Spleen (tissue), 11 donors: ENCODE results near the gene MSI2. TPM values are rescaled to one million over a fixed set of nuclear protein-coding genes. Genes with fewer than 3 reads are reported as not detected.

ENCODE experiments used
- DNase-seq: peaks from one replicate; pipeline ENCODE4 v3.0.0-alpha.2; 2020
- H3K27ac ChIP-seq, 8 donors: fragments of 200-600 bp; sonication (generic) in 7 of 8; 1 replicate in 4 of 8; 2 replicates in 4 of 8; pipeline versions ENCODE4 v1.5.0 to v1.8.0; 2016 to 2021; ENCODE audit warnings: inconsistent platforms in 4 of 8, mild to moderate bottlenecking in 4 of 8, moderate library complexity in 1 of 8
- H3K27me3 ChIP-seq, 7 donors: fragments of 200-600 bp; sonication (generic) in 6 of 7; replicated peaks in 1 of 7; 1 replicate in 4 of 7; 2 replicates in 3 of 7; pipeline versions ENCODE4 v1.5.0 to v1.8.0; 2016 to 2021; ENCODE audit warnings: inconsistent platforms in 3 of 7, mild to moderate bottlenecking in 1 of 7
- H3K36me3 ChIP-seq, 6 donors: fragments of 200-600 bp; sonication (generic) in 5 of 6; 1 replicate in 4 of 6; 2 replicates in 2 of 6; pipeline versions ENCODE4 v1.5.0 to v1.8.0; 2016 to 2021; ENCODE audit warnings: inconsistent platforms in 2 of 6
- H3K4me1 ChIP-seq, 6 donors: fragments of 200-600 bp; sonication (generic) in 5 of 6; 1 replicate in 3 of 6; 2 replicates in 3 of 6; pipeline versions ENCODE4 v1.5.0 to v1.8.0; 2016 to 2021; ENCODE audit warnings: inconsistent platforms in 3 of 6
- H3K4me3 ChIP-seq, 8 donors: fragments of 200-600 bp; sonication (generic) in 7 of 8; 1 replicate in 4 of 8; 2 replicates in 4 of 8; pipeline versions ENCODE4 v1.5.0 to v1.8.0; 2016 to 2021; ENCODE audit warnings: inconsistent platforms in 4 of 8, mild to moderate bottlenecking in 4 of 8, moderate library complexity in 2 of 8
- H3K9me3 ChIP-seq, 8 donors: fragments of 200-600 bp; sonication (generic) in 7 of 8; 1 replicate in 4 of 8; 2 replicates in 4 of 8; pipeline versions ENCODE4 v1.5.0 to v1.8.0; 2016 to 2021; ENCODE audit warnings: inconsistent platforms in 4 of 8
- CTCF ChIP-seq, 11 experiments: fragments of 200-600 bp in 7 of 11; fragments of 450-650 bp in 4 of 11; sonication (generic) in 4 of 11; IDR thresholded peaks in 8 of 11; conservative IDR thresholded peaks in 3 of 11; 1 replicate in 7 of 11; 2 replicates in 4 of 11; pipeline versions ENCODE4 v1.4.0 to v1.8.0; 2016 to 2021; ENCODE audit warnings: antibody characterized with exemption in 11 of 11, inconsistent platforms in 4 of 11, mild to moderate bottlenecking in 1 of 11
- POLR2A ChIP-seq, 3 donors: fragments of 450-650 bp; IDR thresholded peaks; one replicate each; pipeline ENCODE4 v1.5.1; 2017; ENCODE audit warnings: antibody characterized with exemption in 3 of 3, mild to moderate bottlenecking in 1 of 3
- POLR2AphosphoS5 ChIP-seq, 3 donors: sonication (generic); formaldehyde crosslinking; IDR thresholded peaks; one replicate each; pipeline ENCODE4 v1.5.1; 2017; ENCODE audit warnings: antibody characterized with exemption in 3 of 3
- WGBS, 5 donors: extraction: QIAGEN DNeasy Blood & Tissue Kit in 3 of 5; methylation state at CpG; one replicate each; pipeline versions ENCODE4 v1.1.5 to v1.1.7; 2013 to 2018; 5-methylcytosine and 5-hydroxymethylcytosine counted together
- intact Hi-C: fragments of 100-400 bp; cut with DNase I; formaldehyde crosslinking; loops from one replicate; pipeline ENCODE4 v1.15.0; 2023; ENCODE audit warnings: low total_unique reads
- polyA plus RNA-seq, 3 donors: library from polyadenylated mRNA; stranded (reverse); fragments of 200-250 nt; gene quantifications; one replicate each; pipeline ENCODE4 v1.2.1, GENCODE V29; 2013
- total RNA-seq, 7 donors: library from RNA; depleted of rRNA in 3 of 7; stranded (reverse); fragments of >200 nt in 3 of 7; fragmentation: NEBNext Ultra II Directional in 4 of 7; extraction: Animal tissue kit (Norgen Biotek cat#: 25700) in 4 of 7; gene quantifications; one replicate each; pipeline versions ENCODE4 v1.1.0 to v1.2.1, GENCODE V29; 2016 to 2021
- donor health status: healthy with polysubstance abuse.
- donor health status: DM: no; HTN: no; CAD: no; lungs with moderate emphysema.
- donor health status: DM: no; HTN: no; CAD: no.
- donor health status: Bipolar disorder and iron deficiency.
- donor health status: healthy.
- donor health status: DM: no; HTN: no; CAD: no.
- donor health status: DM: yes; HTN: yes; CAD: no.

MSI2 gene
- total and polyA plus RNA-seq, 10 donors, result 9.8 to 131 (median 64.7) TPM

- 68 to 92% (median 74%) methylated on average over 3 of the region's 3 CpGs for WGBS, 5 donors
- intact Hi-C loops, result no loop called here
- Histone ChIP-seq H3K4me1 (peaks cover 14 to 28% (median 22%) of the 10 kb centered on the region in 6 donors), H3K9me3 (peaks cover 0 to 14% (median 0%) of the 10 kb centered on the region in 8 donors), H3K27me3 (no peaks in the 10 kb centered on the region), H3K27ac (no peak overlapping the region), H3K36me3 (no peaks in the 10 kb centered on the region), H3K4me3 (no peak overlapping the region)
- peak; percentile 78 for DNase-seq
- TF ChIP-seq POLR2A (IDR thresholded peaks at IDR 0.05) (no peak), POLR2AphosphoS5 (IDR thresholded peaks at IDR 0.05) (peak in 2 of 3 donors; percentile 18 to 39)
These were observed 439.7 kb downstream of the MSI2 start for GRCh38 chr17:57696050-57696449.

- peaks cover 14 to 28% (median 22%) of the 10 kb centered on the region in 6 donors for H3K4me1 ChIP-seq
- peaks cover 0 to 11% (median 0%) of the 10 kb centered on the region in 8 donors for H3K9me3 ChIP-seq
- 90 to 95% (median 92%) methylated on average over 7 of the region's 7 CpGs for WGBS, 5 donors
- TF ChIP-seq CTCF (IDR thresholded peaks at IDR 0.05 in 8 of 11, conservative IDR thresholded peaks at IDR 0.05 in 3 of 11) (no peak), POLR2AphosphoS5 (IDR thresholded peaks at IDR 0.05) (no peak), POLR2A (IDR thresholded peaks at IDR 0.05) (no peak)
- H3K4me3 ChIP-seq, result no peak overlapping the region
- H3K27ac ChIP-seq, result peak overlapping the region in 2 of 8 donors; percentile 70 to 80
- DNase-seq, result no peak
- H3K27me3 ChIP-seq, result no peaks in the 10 kb centered on the region
- no peaks in the 10 kb centered on the region for H3K36me3 ChIP-seq
- intact Hi-C loops, result no loop called here
These were observed 440.9 kb downstream of the MSI2 start for GRCh38 chr17:57697197-57697596.

GRCh38 chr17:57697891-57698711 is 441.8 kb downstream of the MSI2 start:
- 66 to 78% (median 69%) methylated on average over 12 of the region's 12 CpGs for WGBS, 5 donors

DNA sequence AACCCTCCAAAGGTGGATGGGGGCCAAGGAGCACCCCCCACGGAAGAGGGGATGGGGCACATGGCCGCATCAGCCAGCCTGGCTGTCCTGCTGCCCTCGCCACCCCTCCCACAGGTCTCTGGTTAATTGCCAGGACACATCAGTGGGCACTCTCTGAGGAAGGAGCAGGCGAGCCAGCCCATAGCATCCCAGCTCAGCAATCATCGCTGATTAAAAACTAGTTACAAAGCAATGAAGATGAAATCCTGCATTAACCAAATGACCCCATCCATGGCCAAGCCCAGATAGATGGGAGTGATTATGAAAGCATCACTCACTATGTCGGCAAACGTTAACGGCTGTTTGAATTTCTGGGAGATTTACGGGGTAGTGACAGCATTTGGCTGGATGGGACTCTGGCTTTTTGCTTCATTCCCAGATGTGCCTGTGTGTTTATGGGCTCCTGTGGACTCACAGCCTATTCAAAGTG is 443.5 kb downstream of the MSI2 start:
- H3K4me3 ChIP-seq, result no peak overlapping the region
- H3K27me3 ChIP-seq, result no peaks in the 10 kb centered on the region
- peak overlapping the region in 2 of 8 donors; percentile 25 to 40 for H3K27ac ChIP-seq
- intact Hi-C loops, result no loop called here
- TF ChIP-seq CTCF (IDR thresholded peaks at IDR 0.05 in 8 of 11, conservative IDR thresholded peaks at IDR 0.05 in 3 of 11) (no peak), POLR2A (IDR thresholded peaks at IDR 0.05) (no peak), POLR2AphosphoS5 (IDR thresholded peaks at IDR 0.05) (no peak)
- no peak for DNase-seq
- H3K4me1 ChIP-seq, result peaks cover 14 to 28% (median 22%) of the 10 kb centered on the region in 6 donors
- no peaks in the 10 kb centered on the region for H3K36me3 ChIP-seq
- 82 to 92% (median 88%) methylated on average over 8 to 9 of the region's 9 CpGs for WGBS, 5 donors
- H3K9me3 ChIP-seq, result peaks cover 0 to 10% (median 0%) of the 10 kb centered on the region in 8 donors

More at GRCh38 chr17:57697891-57698711, 441.8 kb downstream of the MSI2 start:
- Histone ChIP-seq H3K9me3 (peaks cover 0 to 11% (median 0%) of the 10 kb centered on the region in 8 donors), H3K36me3 (no peaks in the 10 kb centered on the region), H3K4me1 (peaks cover 14 to 28% (median 22%) of the 10 kb centered on the region in 6 donors), H3K27ac (peak overlapping the region; percentile 6 to 80 (median 60)), H3K27me3 (no peaks in the 10 kb centered on the region), H3K4me3 (no peak overlapping the region)
- DNase-seq, result peak; percentile 72
- intact Hi-C loops, result no loop called here
- TF ChIP-seq POLR2AphosphoS5 (IDR thresholded peaks at IDR 0.05) (peak in 2 of 3 donors; percentile 23 to 26), CTCF (IDR thresholded peaks at IDR 0.05 in 8 of 11, conservative IDR thresholded peaks at IDR 0.05 in 3 of 11) (no peak)
